ENCODE measurements around the gene NANS.
"Not testable (repeated sequence)": the region's sequence is repeated elsewhere in the genome, so short reads cannot be mapped to it uniquely, and the experiment has no call there.

NANS gene

DNA sequence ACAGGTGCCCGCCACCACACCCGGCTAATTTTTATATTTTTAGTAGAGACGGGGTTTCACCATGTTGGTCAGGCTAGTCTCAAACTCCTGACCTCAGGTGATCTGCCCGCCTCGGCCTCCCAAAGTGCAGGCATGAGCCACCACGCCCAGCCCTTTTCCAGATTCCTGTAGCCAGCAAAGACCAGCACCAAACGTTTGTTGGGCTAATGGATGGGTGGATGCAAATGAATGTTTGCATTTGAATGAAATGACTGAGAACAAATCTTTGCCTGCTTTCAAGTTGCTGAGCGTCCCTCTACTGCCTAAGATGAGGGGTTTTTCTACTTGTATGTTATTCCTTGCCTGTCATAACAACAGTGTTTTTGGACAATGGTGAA is 20.0 kb downstream of the NANS start:
- H3K36me3 ChIP-seq (ENCODE audit: insufficient read depth, low read length); H3K9ac ChIP-seq (ENCODE audit: low read depth, low read length); H3K9me3 ChIP-seq (ENCODE audit: control insufficient read depth, insufficient read depth, low read length): not testable (repeated sequence)
- H3K4me1 ChIP-seq (ENCODE audit: insufficient read depth, low read length), result peaks cover 21% of the 10 kb centered on the region

DNA sequence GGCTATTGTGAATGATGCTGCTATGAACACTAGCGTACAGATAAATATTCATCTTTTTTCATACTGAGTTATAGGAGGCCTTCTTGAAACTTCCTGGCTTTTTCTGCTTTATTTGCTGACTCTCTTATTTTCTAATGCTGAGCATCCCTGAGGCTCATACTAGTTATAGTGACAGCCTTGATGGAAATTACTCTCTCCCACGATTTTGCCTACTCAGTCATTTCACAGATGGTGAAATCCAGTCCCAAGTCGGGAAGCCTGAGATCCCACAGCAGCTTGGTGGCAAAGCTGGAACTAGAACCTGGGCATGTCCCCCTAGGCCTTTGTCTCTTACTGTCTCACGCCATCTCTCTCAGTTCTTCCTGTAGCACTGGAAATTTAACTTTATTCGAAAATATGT is 22.4 kb downstream of the NANS start:
- H3K36me3 ChIP-seq (ENCODE audit: insufficient read depth, low read length), result peaks cover 5% of the 10 kb centered on the region
- H3K9me3 ChIP-seq (ENCODE audit: control insufficient read depth, insufficient read depth, low read length), result no peaks in the 10 kb centered on the region
- H3K4me1 ChIP-seq (ENCODE audit: insufficient read depth, low read length), result peaks cover 21% of the 10 kb centered on the region
- H3K9ac ChIP-seq (ENCODE audit: low read depth, low read length), result no peak overlapping the region

DNA sequence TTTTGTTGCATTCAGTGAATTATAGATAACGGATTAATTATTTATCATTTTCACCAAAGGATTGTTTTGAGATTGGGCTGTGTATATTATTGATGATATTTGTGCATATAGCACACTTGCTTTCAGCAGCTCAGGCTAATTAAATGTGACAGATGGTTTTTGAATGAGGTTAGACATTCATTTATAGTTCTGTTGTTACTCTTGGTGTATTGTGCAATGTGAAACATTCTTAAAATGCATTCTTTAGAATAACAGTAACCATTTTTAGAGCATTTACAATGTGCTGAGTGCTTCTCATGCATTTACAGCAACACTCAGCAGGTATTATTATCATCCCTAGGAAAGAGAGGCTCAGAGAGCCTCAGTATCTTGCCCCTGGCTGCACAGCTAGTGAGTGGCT is 23.8 kb downstream of the NANS start:
- peaks cover 12% of the 10 kb centered on the region for H3K4me1 ChIP-seq (ENCODE audit: insufficient read depth, low read length)
- H3K9me3 ChIP-seq (ENCODE audit: control insufficient read depth, insufficient read depth, low read length), result no peaks in the 10 kb centered on the region
- H3K36me3 ChIP-seq (ENCODE audit: insufficient read depth, low read length), result peaks cover 5% of the 10 kb centered on the region
- no peak overlapping the region for H3K9ac ChIP-seq (ENCODE audit: low read depth, low read length)

DNA sequence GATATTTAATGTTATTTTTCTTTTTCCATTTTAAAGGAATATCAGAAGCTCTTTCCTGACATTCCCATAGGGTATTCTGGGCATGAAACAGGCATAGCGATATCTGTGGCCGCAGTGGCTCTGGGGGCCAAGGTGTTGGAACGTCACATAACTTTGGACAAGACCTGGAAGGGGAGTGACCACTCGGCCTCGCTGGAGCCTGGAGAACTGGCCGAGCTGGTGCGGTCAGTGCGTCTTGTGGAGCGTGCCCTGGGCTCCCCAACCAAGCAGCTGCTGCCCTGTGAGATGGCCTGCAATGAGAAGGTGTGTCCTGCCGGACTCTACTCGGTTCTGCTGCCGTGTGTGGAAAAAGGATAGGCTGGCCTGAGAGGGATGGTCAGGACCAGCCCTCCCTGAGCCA is 24.2 kb downstream of the NANS start:
- Histone ChIP-seq H3K4me1 (ENCODE audit: insufficient read depth, low read length) (peaks cover 10% of the 10 kb centered on the region), H3K9ac (ENCODE audit: low read depth, low read length) (no peak overlapping the region), H3K36me3 (ENCODE audit: insufficient read depth, low read length) (peaks cover 5% of the 10 kb centered on the region), H3K9me3 (ENCODE audit: control insufficient read depth, insufficient read depth, low read length) (no peaks in the 10 kb centered on the region)

DNA sequence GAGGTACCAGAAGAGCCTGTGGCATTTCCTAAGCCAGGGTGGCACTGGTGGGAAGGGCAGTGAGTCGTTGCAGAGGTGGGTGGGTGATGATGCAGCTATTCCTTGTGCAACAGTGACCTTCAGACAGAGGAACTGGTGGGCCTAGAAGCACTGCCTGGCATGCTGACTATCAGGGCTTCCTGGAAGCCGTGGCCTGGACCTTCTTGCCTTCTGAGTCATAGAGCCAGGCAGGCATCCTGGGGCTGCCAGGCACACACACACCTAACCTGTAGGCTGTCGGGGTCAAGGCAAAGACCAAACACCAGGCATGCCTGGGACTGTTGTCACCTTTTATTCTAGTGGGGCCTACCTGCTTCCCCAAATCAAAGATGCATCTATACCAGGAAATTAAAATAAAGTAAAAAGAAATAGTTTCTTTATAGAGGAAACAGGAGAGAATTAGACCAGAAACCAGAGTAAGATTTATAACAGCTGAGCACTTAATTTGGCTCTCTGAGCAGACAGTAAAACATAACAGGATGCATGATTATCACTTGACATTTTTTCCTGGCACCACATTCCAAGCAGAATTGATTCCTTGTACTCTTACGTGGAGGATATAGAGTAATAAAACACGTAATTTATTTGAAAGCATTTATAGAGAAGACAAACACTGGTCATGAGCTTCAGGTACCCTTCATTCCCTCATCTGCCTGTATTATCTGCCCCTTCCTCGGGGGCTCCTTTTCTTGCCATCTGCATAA is 25.1 kb downstream of the NANS start:
- Histone ChIP-seq H3K36me3 (ENCODE audit: insufficient read depth, low read length) (peaks cover 5% of the 10 kb centered on the region), H3K9me3 (ENCODE audit: control insufficient read depth, insufficient read depth, low read length) (no peaks in the 10 kb centered on the region), H3K4me1 (ENCODE audit: insufficient read depth, low read length) (peaks cover 13% of the 10 kb centered on the region), H3K9ac (ENCODE audit: low read depth, low read length) (no peak overlapping the region)

DNA sequence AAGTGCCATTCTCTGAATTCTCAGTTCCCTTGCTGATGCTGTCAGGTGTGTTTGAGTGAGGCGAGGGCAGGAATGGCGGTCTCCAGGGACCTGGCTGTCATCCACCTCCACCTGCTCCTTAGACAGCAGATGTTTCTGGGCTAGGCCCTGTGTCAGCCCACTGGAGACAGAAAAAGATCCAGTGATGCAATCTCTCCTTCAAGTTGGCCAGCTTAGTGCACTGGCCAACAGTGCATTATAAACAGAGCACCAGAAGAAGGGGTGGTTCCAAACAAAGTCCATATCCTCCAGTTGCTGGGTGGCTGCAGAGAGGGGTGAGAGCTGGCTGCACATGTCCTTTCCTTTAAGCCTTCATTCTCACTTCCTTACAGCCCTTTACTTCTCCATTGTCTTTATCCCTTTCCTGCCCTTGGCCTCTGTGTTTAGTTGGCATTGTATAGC is 26.5 kb downstream of the NANS start:
- Histone ChIP-seq H3K36me3 (ENCODE audit: insufficient read depth, low read length) (peaks cover 5% of the 10 kb centered on the region), H3K4me1 (ENCODE audit: insufficient read depth, low read length) (peaks cover 10% of the 10 kb centered on the region), H3K9ac (ENCODE audit: low read depth, low read length) (no peak overlapping the region), H3K9me3 (ENCODE audit: control insufficient read depth, insufficient read depth, low read length) (no peaks in the 10 kb centered on the region)

DNA sequence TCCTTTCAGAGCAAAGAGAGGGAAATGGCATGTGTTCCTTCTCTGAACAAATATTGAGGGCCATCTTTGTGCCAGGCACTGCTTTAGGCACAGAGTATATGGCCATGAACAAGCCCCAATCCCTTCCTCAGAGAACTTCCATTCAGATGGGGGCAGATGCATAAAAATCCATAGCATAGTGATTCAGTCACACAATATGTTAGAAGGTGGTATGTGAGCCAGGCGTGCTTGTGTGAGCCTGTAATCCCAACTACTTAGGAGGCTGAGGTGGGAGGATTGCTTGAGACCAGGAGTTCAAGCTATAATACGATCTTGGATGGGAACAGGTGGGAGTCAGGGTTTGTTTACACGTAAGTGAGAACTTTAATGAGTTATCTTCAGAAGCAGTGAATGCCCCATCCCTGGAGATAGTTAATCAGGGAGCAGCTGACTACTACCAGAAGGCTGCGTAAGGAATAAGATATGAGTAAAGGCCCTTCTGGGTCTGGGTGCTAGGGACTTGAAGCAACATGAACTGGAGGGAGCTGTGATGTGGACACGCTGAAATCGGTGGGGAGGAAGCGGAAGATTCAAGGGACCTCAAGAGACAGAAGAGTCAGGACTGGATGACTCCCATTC is 27.1 kb downstream of the NANS start:
- Histone ChIP-seq H3K9ac (ENCODE audit: low read depth, low read length) (no peak overlapping the region), H3K4me1 (ENCODE audit: insufficient read depth, low read length) (peaks cover 10% of the 10 kb centered on the region), H3K9me3 (ENCODE audit: control insufficient read depth, insufficient read depth, low read length) (no peaks in the 10 kb centered on the region), H3K36me3 (ENCODE audit: insufficient read depth, low read length) (peaks cover 5% of the 10 kb centered on the region)

DNA sequence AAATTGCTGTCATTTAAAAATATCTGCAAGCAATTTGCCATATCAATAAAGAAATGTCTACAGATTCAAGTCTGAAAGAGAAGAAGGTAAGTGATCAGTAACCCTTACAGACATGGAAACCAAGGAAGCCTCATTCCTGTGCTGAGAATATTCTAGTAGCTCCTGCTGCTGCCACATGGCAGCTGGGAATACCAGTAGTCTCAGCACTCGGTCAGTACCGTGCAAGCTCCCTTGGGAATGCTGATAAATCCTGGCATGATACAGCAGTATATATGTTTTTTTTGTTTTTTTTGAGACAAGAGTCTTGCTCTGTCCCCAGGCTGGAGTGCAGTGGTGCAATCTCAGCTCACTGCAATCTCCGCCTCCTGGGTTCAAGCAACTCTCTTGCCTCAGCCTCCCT is 27.9 kb downstream of the NANS start:
- peaks cover 10% of the 10 kb centered on the region for H3K4me1 ChIP-seq (ENCODE audit: insufficient read depth, low read length)
- no peaks in the 10 kb centered on the region for H3K9me3 ChIP-seq (ENCODE audit: control insufficient read depth, insufficient read depth, low read length)
- no peak overlapping the region for H3K9ac ChIP-seq (ENCODE audit: low read depth, low read length)
- peaks cover 5% of the 10 kb centered on the region for H3K36me3 ChIP-seq (ENCODE audit: insufficient read depth, low read length)

DNA sequence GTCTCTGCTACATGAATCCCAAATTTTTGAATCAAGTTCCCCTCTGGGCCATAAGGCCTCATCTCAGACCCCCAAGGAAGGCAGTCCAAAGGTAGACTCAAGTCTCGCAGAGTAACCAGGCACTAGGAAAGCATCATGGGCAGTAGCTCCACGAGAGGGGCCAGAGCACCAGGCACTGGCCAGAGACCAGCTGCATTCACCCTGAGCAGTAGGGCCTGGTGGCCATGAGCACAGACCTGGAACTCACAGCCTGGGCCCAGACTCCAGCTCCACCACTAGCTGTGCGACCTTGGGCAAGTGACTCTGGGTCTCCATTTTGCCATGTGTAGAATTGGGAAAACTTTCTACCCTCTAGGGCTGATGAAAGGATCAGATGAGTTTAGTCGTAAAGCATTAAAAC is 28.5 kb downstream of the NANS start:
- H3K4me1 ChIP-seq (ENCODE audit: insufficient read depth, low read length), result peaks cover 16% of the 10 kb centered on the region
- H3K9me3 ChIP-seq (ENCODE audit: control insufficient read depth, insufficient read depth, low read length), result no peaks in the 10 kb centered on the region
- H3K36me3 ChIP-seq (ENCODE audit: insufficient read depth, low read length), result peaks cover 5% of the 10 kb centered on the region
- no peak overlapping the region for H3K9ac ChIP-seq (ENCODE audit: low read depth, low read length)

DNA sequence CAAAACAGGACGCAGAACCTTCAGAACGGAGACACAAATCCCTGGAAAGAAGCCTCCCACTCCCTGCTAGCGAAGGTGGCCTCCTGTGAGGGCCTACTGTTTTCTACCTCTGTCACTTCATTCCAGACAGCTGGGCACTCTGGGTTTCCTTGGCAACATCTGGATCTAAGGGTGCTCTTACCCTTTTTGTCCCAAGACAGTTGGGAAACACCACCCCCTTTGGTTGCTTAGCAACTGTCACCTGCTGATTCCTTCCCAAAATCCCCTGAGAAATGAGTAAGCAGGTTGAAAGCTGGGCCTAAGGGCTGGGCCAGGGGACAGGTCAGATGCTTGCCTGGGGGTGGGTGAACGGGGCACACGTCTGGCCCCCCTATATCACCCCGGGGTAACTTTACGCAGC is 29.4 kb downstream of the NANS start:
- peaks cover 17% of the 10 kb centered on the region for H3K4me1 ChIP-seq (ENCODE audit: insufficient read depth, low read length)
- no peaks in the 10 kb centered on the region for H3K9me3 ChIP-seq (ENCODE audit: control insufficient read depth, insufficient read depth, low read length)
- no peak overlapping the region for H3K9ac ChIP-seq (ENCODE audit: low read depth, low read length)
- peaks cover 5% of the 10 kb centered on the region for H3K36me3 ChIP-seq (ENCODE audit: insufficient read depth, low read length)

DNA sequence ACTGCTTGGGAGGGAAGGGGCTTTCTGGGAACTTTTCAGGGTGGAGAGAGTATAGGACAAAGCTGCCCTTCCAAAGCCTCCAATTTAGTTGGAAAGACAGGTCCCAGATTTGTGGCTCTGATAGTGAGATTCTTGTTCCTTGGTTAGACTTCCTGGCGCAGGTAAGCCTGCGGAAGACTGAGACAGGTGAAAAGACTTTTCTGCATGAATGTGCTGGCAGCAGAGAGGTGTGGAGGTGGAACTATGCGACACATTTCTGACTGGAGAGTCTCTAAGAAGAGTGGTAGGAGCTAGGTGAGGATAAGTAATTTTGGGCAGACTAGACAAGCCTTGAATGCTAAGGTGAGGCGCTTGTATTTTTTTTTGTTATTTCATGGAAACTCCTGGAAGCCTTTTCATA is 29.9 kb downstream of the NANS start:
- peaks cover 5% of the 10 kb centered on the region for H3K36me3 ChIP-seq (ENCODE audit: insufficient read depth, low read length)
- no peaks in the 10 kb centered on the region for H3K9me3 ChIP-seq (ENCODE audit: control insufficient read depth, insufficient read depth, low read length)

DNA sequence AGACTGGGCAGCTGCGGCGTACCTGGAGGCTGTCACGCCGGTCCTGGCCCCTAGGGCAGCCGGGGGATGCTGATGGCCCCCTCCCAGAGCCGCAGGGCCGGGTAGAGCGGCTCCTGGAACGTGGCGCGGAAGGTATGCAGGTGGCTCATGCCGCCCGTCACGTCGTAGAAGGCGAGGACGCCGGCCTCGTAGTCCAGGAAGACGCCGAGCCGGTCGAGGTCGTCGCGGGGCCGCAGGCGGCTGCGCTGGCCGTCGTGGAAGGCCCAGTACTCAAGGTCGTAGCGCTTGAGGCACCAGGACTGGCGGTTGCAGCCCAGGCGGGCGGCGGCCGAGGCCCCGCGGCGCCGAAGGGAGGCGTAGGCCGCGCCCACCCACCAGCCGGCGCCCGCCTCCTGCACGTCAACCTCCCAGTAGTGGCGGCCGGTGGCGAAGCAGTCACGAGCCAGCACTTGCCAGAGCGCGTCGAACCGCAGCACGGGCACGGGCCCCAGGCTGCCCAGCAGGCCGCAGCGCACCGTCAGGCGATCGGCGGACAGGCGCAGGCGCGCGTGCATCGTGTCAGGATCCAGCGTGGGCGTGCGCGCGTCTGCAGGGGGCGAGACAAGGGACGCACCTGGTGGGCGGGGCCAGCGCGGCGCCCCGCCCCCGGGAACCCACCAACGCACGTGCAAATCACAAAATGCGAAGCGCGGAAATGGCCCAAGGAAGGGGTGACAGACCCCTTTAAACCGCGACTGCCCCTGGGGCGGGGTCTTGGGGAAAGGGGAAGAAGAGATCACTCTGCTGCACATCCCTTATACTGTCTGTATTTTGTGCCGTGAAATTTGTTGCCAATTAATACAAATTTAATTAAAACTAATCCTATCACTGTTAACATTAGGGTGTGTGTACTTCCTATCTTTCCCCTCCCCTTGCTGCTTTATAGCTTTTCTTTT is 31.2 kb downstream of the NANS start:
- peaks cover 29% of the 10 kb centered on the region for H3K4me1 ChIP-seq (ENCODE audit: insufficient read depth, low read length)
- no peaks in the 10 kb centered on the region for H3K9me3 ChIP-seq (ENCODE audit: control insufficient read depth, insufficient read depth, low read length)
- peak overlapping the region; percentile 42; the same call in 1 of the 2 replicates for H3K9ac ChIP-seq (ENCODE audit: low read depth, low read length)
- H3K36me3 ChIP-seq (ENCODE audit: insufficient read depth, low read length), result peaks cover 5% of the 10 kb centered on the region; the same call in 1 of the 2 replicates

More for the DNA sequence above, 29.9 kb downstream of the NANS start:
- Histone ChIP-seq H3K4me1 (ENCODE audit: insufficient read depth, low read length) (peaks cover 22% of the 10 kb centered on the region), H3K9ac (ENCODE audit: low read depth, low read length) (no peak overlapping the region)

DNA sequence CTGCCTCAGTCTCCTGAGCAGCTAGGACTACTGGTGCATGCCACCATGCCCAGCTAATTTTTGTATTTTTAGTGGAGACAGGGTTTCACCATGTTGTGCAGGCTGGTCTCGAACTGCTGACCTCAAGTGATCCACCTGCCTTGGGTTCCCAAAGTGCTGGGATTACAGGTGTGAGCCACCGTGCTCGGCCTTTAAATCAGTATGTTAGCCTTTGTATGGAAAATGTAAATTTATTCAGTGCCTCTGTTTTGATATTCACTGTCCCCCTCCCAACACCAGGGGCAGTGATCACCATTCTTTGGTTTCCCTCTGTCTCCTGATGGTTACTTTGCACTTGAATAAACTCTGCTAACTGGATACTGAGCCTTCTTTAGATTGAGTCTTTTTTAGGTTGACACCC is 34.1 kb downstream of the NANS start:
- H3K9me3 ChIP-seq (ENCODE audit: control insufficient read depth, insufficient read depth, low read length); H3K9ac ChIP-seq (ENCODE audit: low read depth, low read length); H3K36me3 ChIP-seq (ENCODE audit: insufficient read depth, low read length): not testable (repeated sequence)
- peaks cover 30% of the 10 kb centered on the region for H3K4me1 ChIP-seq (ENCODE audit: insufficient read depth, low read length)

DNA sequence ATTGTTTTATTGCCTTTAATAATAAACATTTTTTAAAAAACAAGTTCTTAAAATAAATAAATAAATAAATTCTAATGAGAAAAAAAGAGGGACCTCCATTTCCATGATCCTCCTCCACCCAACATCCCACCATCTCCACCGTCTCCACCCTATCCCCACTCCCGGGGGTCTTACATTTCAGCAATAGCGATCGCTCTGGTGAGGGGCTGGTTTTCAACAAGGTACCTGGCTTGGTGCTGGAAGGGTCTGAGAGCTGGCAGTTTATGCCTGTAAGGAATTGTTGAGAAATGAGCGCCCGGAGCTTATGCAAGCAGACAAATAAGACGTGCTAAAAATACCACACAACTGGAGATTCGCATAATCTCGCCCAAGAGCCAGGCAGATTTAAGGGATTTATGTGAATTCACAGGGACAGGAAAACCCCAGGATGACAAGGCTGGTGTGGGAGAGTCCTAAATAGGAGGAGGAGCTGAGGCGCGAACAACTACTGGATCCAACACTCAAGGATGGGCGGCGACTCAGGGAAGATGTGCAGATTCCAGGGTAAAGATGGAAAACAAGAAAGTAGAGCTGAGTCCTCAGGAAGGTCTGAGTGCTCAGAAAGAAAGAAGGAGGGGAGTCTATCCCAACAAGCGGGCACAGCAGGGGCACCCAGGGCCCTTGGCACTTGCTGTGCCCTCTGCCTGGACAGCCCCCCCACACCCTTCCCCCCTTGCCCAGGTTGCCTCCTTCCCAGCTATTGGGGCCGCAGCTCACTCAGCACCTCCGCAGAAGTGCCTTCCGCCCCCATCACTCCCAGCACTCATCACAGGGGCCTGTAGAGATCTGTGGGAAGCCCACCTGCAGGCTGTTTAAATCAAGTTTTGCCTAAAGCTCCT is 35.4 kb downstream of the NANS start:
- Histone ChIP-seq H3K4me1 (ENCODE audit: insufficient read depth, low read length) (peaks cover 20% of the 10 kb centered on the region), H3K9ac (ENCODE audit: low read depth, low read length) (peak overlapping the region; percentile 32; the same call in 1 of the 2 replicates), H3K36me3 (ENCODE audit: insufficient read depth, low read length) (no peaks in the 10 kb centered on the region), H3K9me3 (ENCODE audit: control insufficient read depth, insufficient read depth, low read length) (no peaks in the 10 kb centered on the region)
